Left ventricle myocardium inferior (tissue), 1 donor: ENCODE results near the gene MRPL43. TPM values are rescaled to one million over a fixed set of nuclear protein-coding genes. Genes with fewer than 3 reads are reported as not detected.

Experiments
- DNase-seq: peaks from one replicate; pipeline ENCODE4 v3.0.0-alpha.2; 2020
- H3K27ac ChIP-seq: fragments of 200-600 bp; replicated peaks from 2 replicates; pipeline ENCODE4 v1.8.0; 2021
- H3K27me3 ChIP-seq: fragments of 200-600 bp; 2 replicates; pipeline ENCODE4 v1.8.0; 2021; ENCODE audit warnings: low read depth
- H3K36me3 ChIP-seq: fragments of 200-600 bp; 2 replicates; pipeline ENCODE4 v1.8.0; 2021
- H3K4me1 ChIP-seq: fragments of 200-600 bp; 2 replicates; pipeline ENCODE4 v1.8.0; 2021
- H3K4me3 ChIP-seq: fragments of 200-600 bp; 2 replicates; pipeline ENCODE4 v1.8.0; 2021; ENCODE audit warnings: mild to moderate bottlenecking, moderate library complexity
- H3K9me3 ChIP-seq: fragments of 200-600 bp; replicated peaks from 2 replicates; pipeline ENCODE4 v1.8.0; 2021
- intact Hi-C: fragments of 100-400 bp; cut with micrococcal nuclease; formaldehyde crosslinking; loops from one replicate; pipeline ENCODE4 v1.11.0; 2022
- total RNA-seq: library from RNA; stranded (reverse); fragmentation: NEBNext Ultra II Directional; extraction: Animal tissue kit (Norgen Biotek cat#: 25700); gene quantifications from one replicate; pipeline ENCODE4 v1.2.1, GENCODE V29; 2021
- TF ChIP-seq, protein P1 (sequence below): fragments of 200-600 bp; IDR thresholded peaks from 2 replicates; pipeline ENCODE4 v1.8.0; 2021; ENCODE audit warnings: antibody characterized with exemption, mild to moderate bottlenecking, borderline replicate concordance
- donor health status: DM: no; HTN: yes; CAD: no; lungs with severe emphysema.

The MRPL43 gene
- total RNA-seq, 1 donor from 2014 or later = 49.7 TPM

DNA sequence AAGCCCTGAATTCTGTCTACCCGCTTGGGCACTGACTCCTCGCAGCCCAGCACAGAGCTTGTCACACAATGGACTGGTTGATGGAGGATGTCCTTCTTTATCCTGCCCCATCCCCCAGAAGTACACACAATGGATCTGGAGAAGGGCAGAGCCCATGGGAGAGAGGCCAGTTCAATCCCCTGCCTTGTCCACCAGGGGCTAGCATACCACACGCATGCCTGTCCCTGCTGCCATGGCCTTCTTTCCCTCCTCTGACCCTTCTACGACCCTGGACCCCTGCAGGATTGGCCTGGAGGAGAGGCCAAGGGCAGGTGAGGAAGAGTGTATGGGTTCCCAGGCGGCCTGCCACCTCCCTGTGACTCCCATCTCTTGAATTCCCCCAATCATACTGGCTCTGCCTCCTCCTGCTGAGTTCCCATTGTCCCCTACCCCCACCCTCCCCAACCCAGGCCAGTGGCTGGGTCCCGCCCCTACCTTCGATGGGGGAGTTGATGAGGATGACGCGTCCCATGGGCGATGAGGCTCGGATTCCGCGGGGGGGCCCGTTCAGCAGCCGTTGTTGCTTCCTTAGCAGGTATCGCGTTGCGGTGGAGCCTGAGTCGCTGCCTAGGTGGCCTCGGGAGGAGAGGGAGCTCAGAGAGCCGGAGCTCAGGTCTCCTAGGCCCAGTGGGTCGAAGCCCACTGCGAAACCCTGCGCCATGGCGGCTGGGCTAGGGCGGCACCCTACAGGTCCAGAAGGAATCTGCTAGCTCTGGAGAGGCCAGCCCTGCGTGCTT, 42.4 kb upstream of the MRPL43 start:
- Histone ChIP-seq H3K36me3 (peaks cover 3% of the 10 kb centered on the region), H3K27me3 (peaks cover 3% of the 10 kb centered on the region), H3K4me1 (peaks cover 40% of the 10 kb centered on the region), H3K27ac (no peak overlapping the region), H3K4me3 (no peak overlapping the region), H3K9me3 (no peaks in the 10 kb centered on the region)
- DNase-seq = no peak
- intact Hi-C loops = no loop called here
- TF ChIP-seq, protein P1, sequence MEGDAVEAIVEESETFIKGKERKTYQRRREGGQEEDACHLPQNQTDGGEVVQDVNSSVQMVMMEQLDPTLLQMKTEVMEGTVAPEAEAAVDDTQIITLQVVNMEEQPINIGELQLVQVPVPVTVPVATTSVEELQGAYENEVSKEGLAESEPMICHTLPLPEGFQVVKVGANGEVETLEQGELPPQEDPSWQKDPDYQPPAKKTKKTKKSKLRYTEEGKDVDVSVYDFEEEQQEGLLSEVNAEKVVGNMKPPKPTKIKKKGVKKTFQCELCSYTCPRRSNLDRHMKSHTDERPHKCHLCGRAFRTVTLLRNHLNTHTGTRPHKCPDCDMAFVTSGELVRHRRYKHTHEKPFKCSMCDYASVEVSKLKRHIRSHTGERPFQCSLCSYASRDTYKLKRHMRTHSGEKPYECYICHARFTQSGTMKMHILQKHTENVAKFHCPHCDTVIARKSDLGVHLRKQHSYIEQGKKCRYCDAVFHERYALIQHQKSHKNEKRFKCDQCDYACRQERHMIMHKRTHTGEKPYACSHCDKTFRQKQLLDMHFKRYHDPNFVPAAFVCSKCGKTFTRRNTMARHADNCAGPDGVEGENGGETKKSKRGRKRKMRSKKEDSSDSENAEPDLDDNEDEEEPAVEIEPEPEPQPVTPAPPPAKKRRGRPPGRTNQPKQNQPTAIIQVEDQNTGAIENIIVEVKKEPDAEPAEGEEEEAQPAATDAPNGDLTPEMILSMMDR = no peak

DNA sequence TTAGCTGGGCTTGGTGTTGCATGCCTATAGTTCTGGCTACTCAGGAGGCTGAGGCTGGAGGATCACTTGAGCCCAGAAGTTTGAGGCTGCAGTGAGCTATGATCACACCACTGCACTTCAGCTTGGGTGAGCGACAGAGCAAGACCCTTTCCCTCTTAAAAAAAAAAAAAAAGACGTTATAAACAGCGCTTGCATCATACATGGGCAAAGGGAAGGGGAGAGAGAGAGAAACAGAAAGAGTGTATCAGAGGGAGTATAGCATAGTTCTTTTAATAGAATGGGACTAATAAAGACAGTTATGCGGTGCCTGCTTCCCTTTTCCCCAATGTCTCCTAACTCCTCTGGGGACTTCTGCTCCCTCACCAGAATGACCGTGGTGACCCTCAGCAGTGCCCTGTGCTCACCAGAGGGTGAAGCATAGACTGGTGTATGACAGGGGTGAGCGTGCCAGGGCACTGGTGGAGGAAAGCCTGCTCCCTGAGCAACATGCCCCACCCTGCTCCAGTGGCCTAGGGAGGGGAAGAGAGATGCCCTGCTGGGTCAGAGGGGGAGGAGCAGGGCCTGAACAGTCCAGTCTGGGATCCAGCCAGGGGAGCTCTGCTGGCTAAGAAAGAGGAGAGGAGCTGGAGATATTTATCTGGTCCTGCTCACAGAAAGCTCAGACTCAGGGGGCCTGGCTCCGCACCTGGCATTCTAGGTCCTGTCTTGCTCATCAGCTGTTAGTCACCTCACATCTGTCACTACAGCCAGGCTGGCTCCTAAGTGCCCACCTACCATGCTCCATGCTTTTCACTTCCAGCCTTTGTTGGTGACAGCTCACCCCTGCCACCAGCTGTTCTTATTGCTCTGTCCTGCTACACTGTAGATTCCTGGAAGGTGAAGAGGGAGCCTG, 41.4 kb upstream of the MRPL43 start:
- H3K4me3 ChIP-seq = no peak overlapping the region
- H3K36me3 ChIP-seq = no peaks in the 10 kb centered on the region
- TF ChIP-seq, protein P1 = no peak
- no peaks in the 10 kb centered on the region for H3K9me3 ChIP-seq
- peaks cover 3% of the 10 kb centered on the region for H3K27me3 ChIP-seq
- H3K27ac ChIP-seq = no peak overlapping the region
- intact Hi-C loops = no loop called here
- DNase-seq = no peak
- H3K4me1 ChIP-seq = peaks cover 36% of the 10 kb centered on the region

DNA sequence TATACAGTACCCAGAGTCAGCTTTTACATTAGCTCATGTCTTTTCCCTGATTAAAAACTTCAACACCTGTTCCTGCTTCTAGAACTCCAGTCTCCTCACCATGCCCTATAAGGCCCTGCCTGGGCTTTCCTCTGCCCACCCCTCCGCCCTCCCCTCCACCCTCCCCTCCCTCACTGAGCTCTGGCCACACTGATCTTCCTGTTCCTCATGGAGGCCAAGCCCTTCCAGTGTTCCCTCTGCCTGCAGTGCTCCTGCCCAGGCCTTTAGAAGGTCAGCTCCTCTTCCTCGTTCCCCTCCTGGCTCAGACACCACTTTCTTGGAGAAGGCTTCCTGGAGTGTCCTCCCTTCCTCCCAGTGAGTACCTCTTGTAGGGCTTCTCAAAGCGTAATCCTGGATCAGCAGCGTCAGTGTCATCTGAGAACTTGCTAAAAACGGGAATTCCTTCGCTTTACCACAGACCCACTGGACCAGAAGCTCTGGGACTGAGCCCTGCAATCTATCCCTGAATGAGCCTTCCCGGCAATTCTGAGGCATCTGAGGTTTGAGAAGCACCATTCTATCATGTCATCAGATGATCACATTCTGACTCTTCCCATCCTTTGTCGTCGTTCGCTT, 39.9 kb upstream of the MRPL43 start:
- Histone ChIP-seq H3K4me1 (peaks cover 21% of the 10 kb centered on the region), H3K9me3 (no peaks in the 10 kb centered on the region), H3K36me3 (no peaks in the 10 kb centered on the region), H3K27ac (no peak overlapping the region), H3K27me3 (peaks cover 3% of the 10 kb centered on the region), H3K4me3 (no peak overlapping the region)
- TF ChIP-seq, protein P1 = no peak
- intact Hi-C loops = no loop called here
- DNase-seq = no peak

DNA sequence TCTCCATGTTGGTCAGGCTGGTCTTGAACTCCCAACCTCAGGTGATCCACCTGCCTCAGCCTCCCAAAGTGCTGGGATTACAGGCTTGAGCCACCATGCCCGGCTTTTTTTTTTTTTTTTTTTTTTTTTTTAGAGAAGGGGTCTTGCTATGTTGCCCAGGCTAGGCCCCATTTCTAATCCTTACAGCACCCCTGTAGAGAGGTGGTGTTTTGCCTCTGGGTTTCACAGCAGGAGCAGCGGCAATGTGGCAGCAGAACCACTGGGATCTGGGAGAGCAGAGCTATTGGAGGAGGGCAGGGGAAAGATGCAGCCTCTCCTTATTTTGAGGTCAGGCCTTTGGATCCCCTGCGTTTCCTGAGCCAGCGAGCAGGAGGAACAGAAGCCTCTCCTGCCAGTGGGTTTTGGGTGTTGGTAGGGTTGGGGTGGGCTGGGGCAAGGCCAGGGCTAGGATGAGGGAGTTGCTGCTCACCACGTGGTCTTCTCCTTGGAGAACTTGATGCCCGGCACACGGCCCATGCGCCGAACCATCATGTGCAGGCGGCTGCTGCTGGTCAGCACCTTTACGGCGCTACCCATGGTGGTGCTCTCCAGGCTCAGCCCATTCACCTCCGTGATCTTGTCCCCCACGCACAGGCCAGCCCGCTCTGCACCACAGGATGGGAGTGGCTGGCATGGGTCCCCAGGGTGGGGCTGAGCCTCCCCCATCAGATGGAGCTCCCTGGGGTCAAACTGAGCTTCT, 35.8 kb upstream of the MRPL43 start:
- no peak for DNase-seq
- TF ChIP-seq, protein P1 = no peak
- no peak overlapping the region for H3K4me3 ChIP-seq

More for the DNA sequence above, 35.8 kb upstream of the MRPL43 start:
- Histone ChIP-seq H3K27me3 (peaks cover 22% of the 10 kb centered on the region), H3K9me3 (no peaks in the 10 kb centered on the region), H3K4me1 (peaks cover 11% of the 10 kb centered on the region), H3K27ac (no peak overlapping the region), H3K36me3 (no peaks in the 10 kb centered on the region)
- intact Hi-C loops = no loop called here
